HG02571 (cell line): ENCODE measurements around the gene FANCC.

ENCODE experiments used
- ATAC-seq: cut with Tn5 transposase; IDR thresholded peaks from one replicate; pipeline ENCODE4 v1.9.1; 2021; ENCODE audit warnings: mild to moderate bottlenecking, moderate library complexity; ENCODE audit not compliant: unreplicated experiment

FANCC gene

DNA sequence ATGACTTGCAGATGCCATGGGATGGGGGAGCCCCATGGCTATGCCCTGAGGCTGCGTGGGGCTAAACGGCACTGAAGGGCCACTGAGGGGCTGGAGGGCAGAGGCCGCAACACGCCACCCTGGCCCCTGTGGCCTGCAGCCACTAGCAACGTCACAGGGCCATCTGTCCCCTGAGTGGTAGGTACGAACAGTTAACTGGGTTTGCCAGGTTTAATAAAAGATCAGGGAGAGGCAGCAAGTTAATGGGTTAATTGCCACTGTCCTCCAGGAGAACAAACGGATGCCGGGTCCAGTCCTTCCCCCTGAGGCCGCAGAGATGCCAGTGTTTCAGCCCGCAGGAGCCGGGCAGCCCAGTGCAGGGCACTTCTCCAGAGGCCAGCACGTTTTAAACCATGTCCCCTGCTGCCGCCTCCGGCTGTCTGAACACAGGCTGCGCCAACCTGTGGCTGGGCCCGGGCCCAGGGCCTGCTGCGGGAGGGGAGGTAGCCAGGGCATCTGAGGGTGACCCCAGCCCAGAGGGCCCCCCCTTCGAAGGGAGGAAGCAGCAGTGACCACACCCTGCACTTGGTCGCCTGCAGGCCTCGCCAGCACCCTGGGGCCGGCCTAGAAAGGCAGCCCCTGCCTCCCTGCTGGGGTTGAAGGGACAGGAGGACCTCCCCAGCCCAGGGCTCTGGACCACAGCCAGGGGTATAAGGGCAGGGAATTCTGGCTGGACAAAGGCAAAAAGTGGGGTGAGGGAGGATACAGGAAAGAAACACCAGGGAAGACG is 227.3 kb downstream of the FANCC start:
- ATAC-seq = no peak

DNA sequence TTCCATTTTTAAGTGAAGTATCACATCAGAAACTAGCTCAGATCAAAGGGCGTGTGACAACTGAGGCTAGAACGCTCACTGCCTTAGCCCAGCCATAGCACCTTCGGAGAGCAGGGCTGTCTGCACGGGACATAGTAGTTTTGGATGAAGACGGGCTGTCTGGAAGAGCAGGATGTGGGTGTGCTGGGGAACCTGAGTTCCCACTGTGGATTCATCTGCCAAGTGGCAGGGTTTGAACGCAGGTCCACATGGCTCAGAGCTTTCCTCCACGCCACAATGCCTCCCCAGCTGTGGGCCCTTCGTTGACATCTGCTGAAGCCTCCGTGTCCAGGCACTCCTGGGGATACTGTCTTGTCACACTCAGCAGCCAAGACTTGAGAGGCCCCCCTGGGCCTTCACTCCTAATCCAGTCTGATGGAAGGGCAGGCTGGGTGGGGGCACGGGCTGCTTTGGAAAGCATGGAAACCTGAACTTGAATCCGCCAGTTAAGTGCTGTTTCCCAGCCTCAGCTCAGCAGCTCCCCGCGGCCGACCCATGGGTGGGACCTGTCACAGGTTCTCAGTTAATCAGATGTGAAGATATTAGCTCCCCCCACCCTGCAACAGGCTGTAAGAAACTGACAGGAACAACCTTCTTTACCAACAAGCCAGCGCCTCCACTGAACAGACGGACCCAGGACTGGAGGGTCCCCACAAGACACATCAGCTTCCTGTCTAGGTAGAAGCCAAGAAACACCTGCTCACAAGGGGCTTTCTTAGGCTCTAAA is 228.1 kb downstream of the FANCC start:
- no peak for ATAC-seq

- no peak for ATAC-seq
These were observed 228.9 kb downstream of the FANCC start for GRCh38 chr9:95088421-95089161.

DNA sequence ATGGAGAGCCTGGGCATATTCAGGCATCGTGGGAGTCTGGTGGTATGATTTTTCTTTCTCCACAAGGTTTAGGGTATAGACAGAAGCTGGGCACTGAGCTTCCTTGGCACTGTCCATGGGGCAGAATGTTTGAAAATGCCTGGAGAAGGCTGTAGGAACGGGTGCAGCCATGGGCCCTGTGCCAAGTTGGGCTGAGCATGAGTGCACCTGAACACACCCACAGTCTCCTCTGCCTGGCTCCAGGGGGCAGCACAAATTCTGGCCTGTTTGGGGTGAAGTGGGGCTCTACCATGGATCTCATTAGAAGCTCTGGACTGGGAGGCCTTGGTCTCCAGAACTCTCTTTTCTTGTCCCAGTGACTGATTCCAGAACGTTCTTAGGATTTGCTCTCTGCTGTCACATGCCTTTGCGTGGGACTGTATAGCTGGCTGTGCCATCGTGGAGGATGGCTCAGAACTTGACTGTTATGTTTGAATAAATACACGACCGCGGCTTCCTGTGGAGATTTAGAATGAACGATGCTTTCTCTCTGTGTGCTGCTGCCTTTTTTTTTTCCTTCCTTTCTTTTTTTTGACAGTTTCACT is 229.8 kb downstream of the FANCC start:
- ATAC-seq = no peak

DNA sequence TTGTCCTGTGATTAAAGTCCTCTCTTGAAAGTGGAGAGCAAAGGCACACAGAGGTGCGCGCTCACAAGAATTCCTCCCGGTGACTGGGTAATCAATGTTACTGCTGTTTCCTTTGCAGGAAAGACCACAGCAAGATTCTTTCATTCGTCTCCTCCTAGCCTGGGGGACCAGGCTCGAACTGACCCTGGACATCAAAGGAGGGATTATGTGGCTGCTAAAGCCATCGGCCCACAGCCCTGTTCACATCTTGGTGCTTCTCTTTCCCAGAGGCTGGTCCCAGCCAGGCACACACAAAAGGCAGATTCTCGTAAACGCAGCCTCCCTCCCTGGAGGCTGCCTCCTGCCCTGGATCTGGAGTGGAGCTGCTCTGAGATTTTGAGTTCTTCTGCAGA is 230.9 kb downstream of the FANCC start:
- ATAC-seq = no peak

GRCh38 chr9:95085861-95086563 is 231.5 kb downstream of the FANCC start:
- no peak for ATAC-seq

DNA sequence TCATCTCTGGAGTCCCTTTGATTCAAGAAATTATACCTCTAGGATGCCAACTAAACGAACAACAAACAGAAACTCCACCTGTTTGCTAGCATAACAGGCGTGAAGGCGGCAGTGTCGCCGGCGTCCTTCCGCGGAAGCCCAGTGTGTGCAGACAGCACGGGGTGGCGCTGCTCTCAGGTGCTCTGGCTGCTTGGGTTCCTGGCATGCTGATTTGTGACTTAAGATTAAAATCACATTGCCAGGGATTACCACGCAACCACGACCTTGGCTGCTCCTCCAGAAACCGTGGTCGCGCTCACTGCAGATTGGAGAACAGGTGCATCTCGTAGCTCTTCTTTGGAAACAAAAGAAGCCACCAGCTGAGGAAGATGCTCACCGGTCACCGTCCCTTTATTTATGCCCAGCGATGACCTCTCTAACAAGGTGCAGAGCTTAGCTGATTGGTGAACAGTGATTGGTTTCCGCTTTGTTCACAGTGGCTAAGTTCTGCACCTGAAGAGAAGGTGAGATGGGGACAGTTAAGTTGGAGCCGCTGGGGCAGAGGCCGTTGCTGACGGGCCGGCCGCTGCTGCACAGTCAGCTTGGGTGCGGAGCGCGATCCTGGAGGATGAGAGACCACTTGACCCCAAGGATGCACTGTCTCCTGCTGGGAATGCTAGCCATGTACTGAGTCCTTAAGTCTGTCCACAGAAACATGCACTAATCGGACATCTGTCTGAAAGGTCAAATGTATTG is 232.3 kb downstream of the FANCC start:
- ATAC-seq = no peak

- ATAC-seq = no peak
These were observed 233.1 kb downstream of the FANCC start for GRCh38 chr9:95084254-95084934.

DNA sequence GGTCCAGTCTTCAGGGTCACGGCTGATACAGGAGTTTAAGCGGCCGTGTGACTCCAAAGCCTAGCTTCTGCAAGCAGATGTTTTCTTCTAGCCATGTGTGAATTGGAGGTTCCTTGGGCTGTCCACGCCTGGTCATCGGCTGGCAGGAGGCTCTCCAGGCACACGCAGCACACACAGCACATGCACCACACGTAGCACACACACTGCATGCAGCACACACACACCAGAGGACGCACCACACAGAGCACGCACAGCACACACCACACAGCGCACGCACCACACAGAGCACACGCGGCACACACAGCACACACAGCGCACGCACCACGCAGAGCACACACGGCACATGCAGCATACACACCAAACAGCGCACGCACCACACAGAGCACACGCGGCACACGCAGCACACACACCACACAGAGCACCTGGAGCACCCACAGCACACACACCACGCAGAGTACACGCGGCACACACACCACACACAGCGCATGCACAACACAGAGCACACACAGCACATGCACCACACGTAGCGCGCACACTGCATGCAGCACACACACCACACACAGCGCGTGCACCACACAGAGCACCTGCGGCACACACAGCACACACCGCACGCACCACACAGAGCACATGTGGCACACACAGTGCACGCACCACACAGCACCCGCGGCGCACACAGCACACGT is 234.3 kb downstream of the FANCC start:
- ATAC-seq = no peak

DNA sequence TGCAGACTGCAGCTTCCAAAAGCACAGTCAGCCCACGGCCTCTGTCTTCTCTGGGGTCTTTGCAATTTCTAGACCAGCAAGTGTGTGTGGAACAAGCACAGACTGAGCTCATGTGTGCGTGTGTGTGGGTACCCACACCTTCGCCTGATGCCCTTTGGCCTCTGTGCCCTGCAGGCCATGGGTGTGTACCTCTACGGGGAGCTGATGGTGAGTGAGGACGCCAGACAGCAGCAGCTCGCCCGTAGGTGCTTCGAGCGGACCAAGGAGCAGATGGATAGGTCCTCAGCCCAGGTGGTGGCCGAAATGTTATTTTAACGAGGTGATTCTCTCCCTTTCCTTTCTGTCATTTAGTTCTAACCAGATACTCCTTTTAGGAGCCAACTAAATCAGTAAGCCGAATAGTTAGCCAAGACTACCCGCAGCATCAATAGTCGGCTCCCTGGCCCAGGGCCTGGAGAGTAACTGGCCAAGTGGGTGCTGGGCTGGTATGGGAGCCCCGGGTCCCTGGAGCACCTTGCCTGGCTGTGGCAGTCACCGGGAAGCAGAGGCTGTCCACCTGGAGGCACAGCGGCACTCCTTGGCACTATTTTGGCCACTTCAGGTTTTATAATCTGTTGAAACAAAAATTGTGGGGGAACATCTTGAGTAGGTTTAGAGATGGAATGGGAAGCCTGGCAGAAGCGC is 235.0 kb downstream of the FANCC start:
- ATAC-seq = no peak

DNA sequence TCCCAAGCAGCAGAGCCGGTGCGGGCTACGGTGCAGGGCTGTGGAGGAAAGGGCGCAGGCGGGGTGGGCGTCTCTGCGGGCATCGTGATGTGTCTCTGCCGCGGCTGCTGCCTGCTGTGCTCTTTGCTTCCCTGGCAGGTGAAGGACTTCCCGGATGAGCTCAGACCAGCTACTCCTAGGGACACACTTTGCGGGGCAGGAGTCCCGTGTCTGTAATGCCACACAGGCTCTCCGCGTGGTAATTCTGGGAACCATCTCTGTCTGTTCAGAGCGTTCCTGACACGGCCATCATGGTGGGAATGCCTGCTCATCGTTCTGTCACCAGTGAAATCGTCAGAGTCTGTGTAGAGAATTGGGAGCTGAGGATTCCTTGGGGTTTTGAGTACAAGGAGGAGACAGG is 235.5 kb downstream of the FANCC start:
- no peak for ATAC-seq

- no peak for ATAC-seq
These were observed 236.4 kb downstream of the FANCC start for GRCh38 chr9:95080961-95081647.

DNA sequence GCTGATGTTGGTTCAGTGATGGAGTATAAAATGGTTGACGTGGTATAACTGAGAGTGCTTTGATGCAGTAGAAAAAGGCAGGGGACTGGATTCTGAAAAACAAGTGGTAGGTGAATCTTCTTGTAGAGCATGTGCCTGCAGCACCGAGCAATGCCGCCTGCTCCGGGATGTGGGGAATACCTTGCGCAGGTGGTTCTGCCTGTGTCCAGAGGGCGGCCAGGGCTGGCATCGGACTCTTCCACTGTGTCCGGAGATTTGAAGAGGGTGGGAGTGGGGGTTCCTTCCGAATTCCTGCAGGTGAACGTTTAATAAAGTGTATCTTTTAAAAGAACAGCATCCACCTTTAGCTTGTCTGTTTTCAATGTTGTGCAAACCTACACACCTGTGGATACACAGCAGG is 238.0 kb downstream of the FANCC start:
- ATAC-seq = no peak

DNA sequence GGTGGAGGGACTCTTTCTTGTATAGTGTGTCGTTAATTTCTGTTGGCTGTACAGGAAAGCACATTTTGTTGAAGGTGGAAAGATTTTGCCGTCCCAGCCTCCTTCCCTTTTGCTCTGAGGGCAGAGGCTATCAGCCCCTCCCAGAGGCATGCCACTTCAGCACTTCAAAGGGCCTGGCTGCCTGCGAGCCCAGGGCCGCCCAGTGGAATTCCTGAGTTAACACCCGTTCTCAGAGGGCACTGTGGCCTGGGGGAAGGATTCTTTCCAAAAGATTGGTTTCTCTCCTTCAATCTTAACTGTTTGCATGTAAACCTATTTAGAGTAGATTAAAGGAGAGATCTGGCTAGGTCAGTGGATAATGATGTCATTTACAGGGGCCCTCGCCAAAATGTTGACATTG is 238.6 kb downstream of the FANCC start:
- ATAC-seq = no peak

- no peak for ATAC-seq
These were observed 239.0 kb downstream of the FANCC start for GRCh38 chr9:95078511-95078910.

- ATAC-seq = no peak
These were observed 239.6 kb downstream of the FANCC start for GRCh38 chr9:95077766-95078370.

- no peak for ATAC-seq
These were observed 240.3 kb downstream of the FANCC start for GRCh38 chr9:95077053-95077765.
